ENCODE measurements around the gene STK32C.

DNA sequence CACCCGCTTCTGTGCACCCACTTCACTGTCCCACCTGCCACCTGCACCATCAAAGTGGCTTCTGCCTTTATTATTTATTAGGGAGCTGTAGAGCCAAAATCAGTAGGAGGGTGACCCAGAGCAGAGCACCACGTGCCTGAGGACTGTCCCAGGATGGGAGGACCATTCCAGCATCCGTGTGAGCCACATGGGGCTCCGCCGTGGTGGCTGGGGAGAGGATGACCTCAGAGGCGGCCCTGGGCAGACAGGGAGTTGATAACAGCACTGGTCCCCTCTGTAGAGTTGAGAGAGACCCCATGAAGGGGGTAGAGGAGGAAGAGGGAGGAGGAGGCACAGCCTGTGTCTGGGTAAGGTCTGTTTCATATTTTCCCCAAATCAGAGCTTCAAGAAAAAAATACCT is 129.7 kb downstream of the STK32C start:
- TF ChIP-seq, protein P1, sequence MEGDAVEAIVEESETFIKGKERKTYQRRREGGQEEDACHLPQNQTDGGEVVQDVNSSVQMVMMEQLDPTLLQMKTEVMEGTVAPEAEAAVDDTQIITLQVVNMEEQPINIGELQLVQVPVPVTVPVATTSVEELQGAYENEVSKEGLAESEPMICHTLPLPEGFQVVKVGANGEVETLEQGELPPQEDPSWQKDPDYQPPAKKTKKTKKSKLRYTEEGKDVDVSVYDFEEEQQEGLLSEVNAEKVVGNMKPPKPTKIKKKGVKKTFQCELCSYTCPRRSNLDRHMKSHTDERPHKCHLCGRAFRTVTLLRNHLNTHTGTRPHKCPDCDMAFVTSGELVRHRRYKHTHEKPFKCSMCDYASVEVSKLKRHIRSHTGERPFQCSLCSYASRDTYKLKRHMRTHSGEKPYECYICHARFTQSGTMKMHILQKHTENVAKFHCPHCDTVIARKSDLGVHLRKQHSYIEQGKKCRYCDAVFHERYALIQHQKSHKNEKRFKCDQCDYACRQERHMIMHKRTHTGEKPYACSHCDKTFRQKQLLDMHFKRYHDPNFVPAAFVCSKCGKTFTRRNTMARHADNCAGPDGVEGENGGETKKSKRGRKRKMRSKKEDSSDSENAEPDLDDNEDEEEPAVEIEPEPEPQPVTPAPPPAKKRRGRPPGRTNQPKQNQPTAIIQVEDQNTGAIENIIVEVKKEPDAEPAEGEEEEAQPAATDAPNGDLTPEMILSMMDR (conservative IDR thresholded peaks at IDR 0.05) = no peak
- TF ChIP-seq EZH2 (IDR thresholded peaks at IDR 0.05; ENCODE audit: low read depth) = no peak
